ENCODE measurements around the gene SERPINB7.

DNA sequence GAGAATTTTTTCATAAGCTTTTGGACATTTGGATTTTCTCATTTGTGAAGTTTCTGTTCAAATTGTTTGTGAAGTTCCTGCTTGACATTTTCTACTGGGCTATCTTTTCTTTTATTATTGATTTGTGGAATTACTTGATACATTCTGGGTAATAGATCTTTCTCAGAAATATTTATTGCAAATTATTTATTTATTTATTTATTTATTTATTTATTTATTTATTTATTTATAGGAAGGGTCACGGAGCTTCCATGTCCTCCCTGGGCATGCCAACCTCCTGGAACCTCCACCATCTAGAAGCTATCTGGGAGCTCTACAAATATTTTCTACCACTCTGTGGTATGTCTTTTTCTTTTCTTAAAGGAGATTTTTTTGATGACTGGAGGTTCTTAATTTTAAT is 25.7 kb upstream of the SERPINB7 start:
- TF ChIP-seq, protein P1, sequence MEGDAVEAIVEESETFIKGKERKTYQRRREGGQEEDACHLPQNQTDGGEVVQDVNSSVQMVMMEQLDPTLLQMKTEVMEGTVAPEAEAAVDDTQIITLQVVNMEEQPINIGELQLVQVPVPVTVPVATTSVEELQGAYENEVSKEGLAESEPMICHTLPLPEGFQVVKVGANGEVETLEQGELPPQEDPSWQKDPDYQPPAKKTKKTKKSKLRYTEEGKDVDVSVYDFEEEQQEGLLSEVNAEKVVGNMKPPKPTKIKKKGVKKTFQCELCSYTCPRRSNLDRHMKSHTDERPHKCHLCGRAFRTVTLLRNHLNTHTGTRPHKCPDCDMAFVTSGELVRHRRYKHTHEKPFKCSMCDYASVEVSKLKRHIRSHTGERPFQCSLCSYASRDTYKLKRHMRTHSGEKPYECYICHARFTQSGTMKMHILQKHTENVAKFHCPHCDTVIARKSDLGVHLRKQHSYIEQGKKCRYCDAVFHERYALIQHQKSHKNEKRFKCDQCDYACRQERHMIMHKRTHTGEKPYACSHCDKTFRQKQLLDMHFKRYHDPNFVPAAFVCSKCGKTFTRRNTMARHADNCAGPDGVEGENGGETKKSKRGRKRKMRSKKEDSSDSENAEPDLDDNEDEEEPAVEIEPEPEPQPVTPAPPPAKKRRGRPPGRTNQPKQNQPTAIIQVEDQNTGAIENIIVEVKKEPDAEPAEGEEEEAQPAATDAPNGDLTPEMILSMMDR (conservative IDR thresholded peaks at IDR 0.05) = no peak
- no peak for TF ChIP-seq EZH2 (IDR thresholded peaks at IDR 0.05; ENCODE audit: low read depth)

All from PC-9 (cell line).